ENCODE results near the gene ZBTB48.
A peak's percentile ranks its signal among the peaks of the same experiment; 100 is the strongest.

ZBTB48 gene

DNA sequence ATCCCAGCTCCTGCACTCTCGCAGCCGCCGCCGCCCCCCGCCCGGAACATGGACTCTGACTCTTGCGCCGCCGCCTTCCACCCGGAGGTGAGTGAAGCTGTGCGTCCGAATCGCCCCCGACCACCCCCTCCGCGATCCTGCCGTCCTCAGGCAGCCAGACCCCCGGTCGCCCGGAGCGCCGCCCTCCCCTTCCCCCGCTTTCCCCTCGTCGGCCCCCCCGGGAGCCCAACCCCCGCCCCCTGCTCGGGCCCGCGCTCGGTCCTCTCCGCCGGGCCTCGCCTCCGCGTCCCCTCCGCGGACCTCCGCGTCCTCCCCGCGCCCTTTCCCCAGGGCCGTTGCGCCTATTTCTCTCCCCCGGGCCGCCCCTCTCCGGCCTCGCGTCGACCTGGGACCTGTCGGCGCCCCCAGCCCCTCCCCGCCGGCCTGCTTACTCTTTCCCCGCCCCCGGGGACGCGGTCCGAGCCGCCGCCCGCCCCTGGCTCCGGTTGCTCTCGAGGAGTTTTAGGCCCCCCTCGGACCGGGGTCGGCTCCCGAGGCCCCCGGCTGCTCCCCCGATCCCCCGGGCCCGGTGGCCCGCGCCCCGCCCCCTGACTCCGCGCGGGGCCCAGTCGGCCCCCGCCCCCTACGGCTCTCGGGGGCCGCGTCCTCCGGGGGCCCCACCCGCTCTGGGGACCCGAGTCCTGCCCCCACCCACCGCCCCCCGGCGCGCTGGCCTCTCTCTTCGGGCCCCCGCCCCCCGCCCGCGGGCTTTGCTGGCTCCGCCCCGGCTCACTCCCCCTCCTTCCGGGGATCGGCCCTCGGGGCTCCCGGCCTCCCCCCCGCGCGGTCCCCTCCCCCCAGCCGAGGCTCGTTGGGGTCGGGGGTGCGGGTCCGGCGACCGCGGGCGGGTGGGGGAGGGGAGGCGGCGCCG lies 34.5 kb downstream of the ZBTB48 start:
- in situ Hi-C loops (cut with HindIII; ENCODE audit: low pct_unique_long_range_greater_than_20kb, low sequenced_read_pairs), result no loop called here
- DNase-seq (ENCODE audit: low read depth in 1 of 2, low spot score in 1 of 2), result peak in 1 of 2 experiments; percentile 37
- no peak for TF ChIP-seq JUND (IDR thresholded peaks at IDR 0.05; ENCODE audit: low read depth)

DNA sequence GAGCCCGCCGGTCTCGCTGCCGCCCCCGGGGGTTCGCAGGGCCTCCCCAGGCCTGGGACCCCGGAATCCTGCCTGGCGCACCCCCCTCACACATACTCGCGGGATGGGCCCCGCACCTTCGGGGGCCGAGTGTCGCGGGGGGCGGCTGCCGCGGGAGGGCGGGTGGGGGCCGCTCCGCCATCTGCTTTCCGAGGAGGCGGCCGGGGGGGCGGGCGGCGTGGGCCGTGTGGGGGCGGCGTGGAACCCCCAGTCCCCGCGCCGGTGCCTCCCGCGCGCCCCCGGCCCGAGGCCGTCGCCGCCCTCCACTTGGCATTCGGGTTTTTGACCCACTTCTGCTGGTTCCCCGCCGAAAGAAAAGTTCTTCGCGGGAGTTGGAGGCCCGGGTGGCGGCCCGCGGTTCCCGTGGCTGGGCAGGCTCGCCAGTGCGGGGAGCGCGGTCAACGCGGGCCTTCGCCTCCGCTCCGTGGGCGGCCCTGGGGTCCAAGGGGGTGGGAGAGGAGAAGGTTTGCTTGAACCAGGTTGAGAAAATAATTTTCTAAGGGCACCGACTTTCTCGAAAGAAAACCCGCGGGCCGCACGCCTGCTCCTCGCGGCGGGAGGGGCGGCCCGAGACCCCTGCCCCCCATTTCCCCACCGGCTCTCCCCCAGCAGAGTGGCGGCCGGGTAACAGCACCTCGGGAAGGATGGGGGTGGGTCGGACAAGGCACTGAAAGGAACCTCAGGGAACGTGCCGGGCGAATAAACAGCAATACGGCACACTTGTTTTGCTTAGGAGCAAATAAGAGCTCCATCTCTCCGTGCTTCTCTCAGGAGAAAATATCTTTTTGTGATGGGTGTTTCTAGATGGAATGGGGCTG lies 35.4 kb downstream of the ZBTB48 start:
- TF ChIP-seq JUND (IDR thresholded peaks at IDR 0.05; ENCODE audit: low read depth), result no peak
- DNase-seq (ENCODE audit: low read depth in 1 of 2, low spot score in 1 of 2), result no peak
- in situ Hi-C loops (cut with HindIII; ENCODE audit: low pct_unique_long_range_greater_than_20kb, low sequenced_read_pairs), result no loop called here

DNA sequence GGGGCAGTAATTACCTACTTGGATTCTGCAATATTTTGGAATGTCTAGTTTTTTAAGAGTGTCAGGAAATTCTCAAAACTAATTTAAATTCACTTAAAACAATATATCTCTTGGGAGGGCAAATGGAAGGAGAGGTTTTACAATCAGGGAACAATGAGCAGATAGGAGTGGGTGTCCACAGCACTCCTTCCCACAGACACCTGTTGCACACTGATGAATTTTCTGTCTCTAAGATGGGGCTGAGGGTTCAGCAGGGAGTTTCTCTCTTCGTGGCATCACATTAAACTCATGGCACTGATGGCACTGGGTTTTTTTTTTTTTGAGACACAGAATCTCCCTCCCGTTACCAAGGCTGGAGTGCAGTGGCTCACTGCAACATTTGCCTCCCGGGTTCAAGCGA lies 39.3 kb downstream of the ZBTB48 start:
- no peak for TF ChIP-seq JUND (IDR thresholded peaks at IDR 0.05; ENCODE audit: low read depth)
- DNase-seq (ENCODE audit: low read depth in 1 of 2, low spot score in 1 of 2), result no peak
- in situ Hi-C loops (cut with HindIII; ENCODE audit: low pct_unique_long_range_greater_than_20kb, low sequenced_read_pairs), result no loop called here

GRCh38 chr1:6621429-6622391 lies 41.9 kb downstream of the ZBTB48 start:
- DNase-seq (ENCODE audit: low read depth in 1 of 2, low spot score in 1 of 2), result no peak
- in situ Hi-C loops (cut with HindIII; ENCODE audit: low pct_unique_long_range_greater_than_20kb, low sequenced_read_pairs), result no loop called here
- no peak for TF ChIP-seq JUND (IDR thresholded peaks at IDR 0.05; ENCODE audit: low read depth)

- peak in 1 of 2 experiments; percentile 42 for DNase-seq (ENCODE audit: low read depth in 1 of 2, low spot score in 1 of 2)
- TF ChIP-seq JUND (IDR thresholded peaks at IDR 0.05; ENCODE audit: low read depth), result no peak
- in situ Hi-C loops (cut with HindIII; ENCODE audit: low pct_unique_long_range_greater_than_20kb, low sequenced_read_pairs), result no loop called here
These were observed 42.8 kb downstream of the ZBTB48 start for GRCh38 chr1:6622396-6623152.

- in situ Hi-C loops (cut with HindIII; ENCODE audit: low pct_unique_long_range_greater_than_20kb, low sequenced_read_pairs), result no loop called here
- peak in 1 of 2 experiments; percentile 53 for DNase-seq (ENCODE audit: low read depth in 1 of 2, low spot score in 1 of 2)
- no peak for TF ChIP-seq JUND (IDR thresholded peaks at IDR 0.05; ENCODE audit: low read depth)
These were observed 43.6 kb downstream of the ZBTB48 start for GRCh38 chr1:6623269-6623965.

DNA sequence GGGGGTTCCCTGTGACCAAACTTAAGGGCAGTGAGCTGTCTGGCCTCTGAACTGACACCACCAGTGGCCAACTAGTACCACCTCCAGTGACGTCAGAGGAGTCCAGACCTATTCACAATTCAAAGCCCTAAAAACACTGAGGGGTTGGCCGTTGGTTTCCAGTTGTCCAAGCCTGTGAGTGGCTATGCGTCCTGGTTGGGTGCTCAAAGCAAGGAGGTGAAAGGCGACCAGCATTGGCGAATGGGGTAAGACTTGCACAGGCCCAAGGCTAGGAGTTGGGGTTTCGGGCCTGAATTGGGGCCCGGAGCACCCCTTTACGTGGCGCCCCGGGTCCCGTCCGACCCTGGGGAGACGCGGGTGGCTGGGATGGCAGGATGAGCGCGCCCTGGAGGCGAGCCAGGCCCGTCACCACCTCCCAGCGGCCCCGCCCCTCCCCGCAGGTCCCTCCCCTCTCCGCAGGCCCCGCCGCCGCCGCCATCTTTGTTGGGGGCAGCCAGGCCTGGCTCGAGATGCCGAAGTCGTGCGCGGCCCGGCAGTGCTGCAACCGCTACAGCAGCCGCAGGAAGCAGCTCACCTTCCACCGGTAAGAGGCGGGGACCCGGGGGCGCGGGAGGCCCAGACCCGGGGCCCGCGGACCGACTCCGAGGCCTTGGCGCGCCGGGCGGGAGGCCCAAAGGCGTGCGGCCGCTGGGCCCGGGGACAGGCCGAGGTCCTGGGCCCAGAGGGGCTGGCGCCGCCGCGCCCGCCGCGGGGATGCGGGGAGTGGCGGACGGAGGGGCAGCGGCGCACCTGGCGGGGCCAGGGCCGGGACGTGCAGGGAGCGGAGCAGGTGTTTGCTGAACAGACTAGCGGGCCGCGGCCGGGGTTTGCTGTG lies 45.2 kb downstream of the ZBTB48 start, which contains the start of gene THAP3:
Gene THAP3, plus strand, starts transcription at position 159 of the 874 bp plus-strand sequence. Its CDS starts 351 bp downstream, at position 510.
- no peak for TF ChIP-seq JUND (IDR thresholded peaks at IDR 0.05; ENCODE audit: low read depth)
- peak; percentile 86 to 93 for DNase-seq (ENCODE audit: low read depth in 1 of 2, low spot score in 1 of 2)
- in situ Hi-C loops (cut with HindIII; ENCODE audit: low pct_unique_long_range_greater_than_20kb, low sequenced_read_pairs), result no loop called here

GRCh38 chr1:6625584-6626149 lies 45.9 kb downstream of the ZBTB48 start:
- in situ Hi-C loops (cut with HindIII; ENCODE audit: low pct_unique_long_range_greater_than_20kb, low sequenced_read_pairs), result no loop called here
- no peak for TF ChIP-seq JUND (IDR thresholded peaks at IDR 0.05; ENCODE audit: low read depth)
- DNase-seq (ENCODE audit: low read depth in 1 of 2, low spot score in 1 of 2), result peak in 1 of 2 experiments; percentile 20

GRCh38 chr1:6627031-6627430 lies 47.2 kb downstream of the ZBTB48 start:
- no peak for DNase-seq (ENCODE audit: low read depth in 1 of 2, low spot score in 1 of 2)
- in situ Hi-C loops (cut with HindIII; ENCODE audit: low pct_unique_long_range_greater_than_20kb, low sequenced_read_pairs), result no loop called here
- TF ChIP-seq JUND (IDR thresholded peaks at IDR 0.05; ENCODE audit: low read depth), result no peak
